Skin of body (tissue), 2 donors: ENCODE data around the gene TPI1. TPM values are rescaled to one million over a fixed set of nuclear protein-coding genes. Genes with fewer than 3 reads are reported as not detected.

ENCODE experiments used
- DNase-seq: peaks from one replicate; lab custom pipeline; 2025; lab: John Stamatoyannopoulos, UW
- total RNA-seq: library from RNA; depleted of rRNA; stranded (reverse); fragments of >200 nt; gene quantifications from one replicate; pipeline ENCODE4 v1.2.3, GENCODE V29; 2014

TPI1 gene
- total RNA-seq, 1 donor from 2014 or later, result 316 TPM

- DNase-seq, result no peak
Measured at GRCh38 chr12:6916426-6917200, 49.3 kb downstream of the TPI1 start.

DNA sequence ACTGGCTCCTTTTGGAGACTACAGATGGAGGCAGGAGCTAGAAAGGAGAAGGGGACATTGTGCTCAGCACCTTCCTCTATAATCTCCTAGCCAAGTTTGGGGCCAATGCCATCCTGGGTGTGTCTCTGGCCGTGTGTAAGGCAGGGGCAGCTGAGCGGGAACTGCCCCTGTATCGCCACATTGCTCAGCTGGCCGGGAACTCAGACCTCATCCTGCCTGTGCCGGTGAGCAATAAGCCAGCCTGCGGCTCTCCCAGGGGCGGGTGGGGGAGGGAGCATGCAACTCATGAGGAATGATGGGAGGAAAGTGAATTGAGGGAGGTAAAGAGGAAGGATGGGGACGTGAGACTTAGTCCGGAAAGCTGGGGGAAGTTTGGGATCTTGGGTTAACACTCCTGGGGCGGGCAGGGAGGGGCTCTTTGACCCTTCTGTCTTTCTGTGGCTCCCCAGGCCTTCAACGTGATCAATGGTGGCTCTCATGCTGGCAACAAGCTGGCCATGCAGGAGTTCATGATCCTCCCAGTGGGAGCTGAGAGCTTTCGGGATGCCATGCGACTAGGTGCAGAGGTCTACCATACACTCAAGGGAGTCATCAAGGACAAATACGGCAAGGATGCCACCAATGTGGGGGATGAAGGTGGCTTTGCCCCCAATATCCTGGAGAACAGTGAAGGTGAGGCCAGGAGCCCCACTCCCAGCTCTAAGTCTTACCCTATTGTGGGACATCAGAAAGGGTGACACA is 50.3 kb downstream of the TPI1 start:
- no peak for DNase-seq

- DNase-seq, result no peak
Measured at GRCh38 chr12:6919588-6919987, 52.3 kb downstream of the TPI1 start.

Other genes with a start within 250 kb of the TPI1 start
- 1.7 TPM for gene LPAR5, start 231.6 kb upstream of the TPI1 start, total RNA-seq
- 0.99 TPM for gene ACRBP, start 220.1 kb upstream of the TPI1 start, total RNA-seq
- gene ING4, start 204.4 kb upstream of the TPI1 start, total RNA-seq, result 45.6 TPM
- gene ZNF384, start 178.2 kb upstream of the TPI1 start, total RNA-seq, result 17.4 TPM
- gene PIANP, start 166.7 kb upstream of the TPI1 start, total RNA-seq, result 0.10 TPM
- 24.4 TPM for gene COPS7A, start 143.5 kb upstream of the TPI1 start, total RNA-seq
- 76.3 TPM for gene MLF2, start 114.4 kb upstream of the TPI1 start, total RNA-seq
- 49.1 TPM for gene PTMS, start 101.2 kb upstream of the TPI1 start, total RNA-seq
- gene LAG3, start 95.0 kb upstream of the TPI1 start, total RNA-seq, result 0.49 TPM
- gene CD4, start 78.0 kb upstream of the TPI1 start, total RNA-seq, result 9.7 TPM
- 4.9 TPM for gene GPR162, start 45.7 kb upstream of the TPI1 start, total RNA-seq
- gene P3H3, start 39.1 kb upstream of the TPI1 start, total RNA-seq, result 28.4 TPM
- gene GNB3, start 26.6 kb upstream of the TPI1 start, total RNA-seq, result 2.2 TPM
- gene CDCA3, start 16.2 kb upstream of the TPI1 start, total RNA-seq, result 8.1 TPM
- gene USP5, start 15.4 kb upstream of the TPI1 start, total RNA-seq, result 35.7 TPM
- gene SPSB2, start 5.8 kb downstream of the TPI1 start, total RNA-seq, result 3.1 TPM
- 4.3 TPM for gene LRRC23, start 37.3 kb downstream of the TPI1 start, total RNA-seq
- gene ENO2, start 47.0 kb downstream of the TPI1 start, total RNA-seq, result 9.0 TPM
- gene ATN1, start 60.4 kb downstream of the TPI1 start, total RNA-seq, result 39.4 TPM
- not detected for gene RNU7-1, start 76.3 kb downstream of the TPI1 start, total RNA-seq
- 130 TPM for gene C12orf57, start 76.5 kb downstream of the TPI1 start, total RNA-seq
- 12.6 TPM for gene PTPN6, start 83.8 kb downstream of the TPI1 start, total RNA-seq
- 113 TPM for gene PHB2, start 103.1 kb downstream of the TPI1 start, total RNA-seq
- 22.0 TPM for gene EMG1, start 103.4 kb downstream of the TPI1 start, total RNA-seq
- 24.9 TPM for gene LPCAT3, start 150.9 kb downstream of the TPI1 start, total RNA-seq
- gene C1S, start 193.2 kb downstream of the TPI1 start, total RNA-seq, result 99.0 TPM
- gene C1R, start 224.9 kb downstream of the TPI1 start, total RNA-seq, result 78.8 TPM
- gene C1RL, start 241.7 kb downstream of the TPI1 start, total RNA-seq, result 10.4 TPM